NB4 (cell line): ENCODE data around the gene ADIRF.
A peak's percentile ranks its signal among the peaks of the same experiment; 100 is the strongest.

Source experiments
- DNase-seq: peaks from one replicate; pipeline ENCODE4 v3.0.0; 2010; ENCODE audit warnings: low read depth
- H3K4me3 ChIP-seq: one replicate; pipeline ENCODE4 v1.5.1; 2011; ENCODE audit warnings: mild to moderate bottlenecking, low read depth, low read length, moderate library complexity
- MAX ChIP-seq: IDR thresholded peaks from 2 replicates; pipeline ENCODE4 v1.6.1; 2011; ENCODE audit warnings: low read depth, low read length
- MYC ChIP-seq: IDR thresholded peaks from 2 replicates; pipeline ENCODE4 v1.6.1; 2011; ENCODE audit warnings: low read depth, low read length
- POLR2A ChIP-seq: IDR thresholded peaks from 2 replicates; pipeline ENCODE4 v1.6.1; 2011; ENCODE audit warnings: mild to moderate bottlenecking; ENCODE audit not compliant: insufficient read length; ENCODE audit errors: extremely low read depth
- TF ChIP-seq, protein P1 (sequence below): IDR thresholded peaks from one replicate; pipeline ENCODE4 v1.5.1; 2012; ENCODE audit warnings: low read depth, low read length

Gene ADIRF

DNA sequence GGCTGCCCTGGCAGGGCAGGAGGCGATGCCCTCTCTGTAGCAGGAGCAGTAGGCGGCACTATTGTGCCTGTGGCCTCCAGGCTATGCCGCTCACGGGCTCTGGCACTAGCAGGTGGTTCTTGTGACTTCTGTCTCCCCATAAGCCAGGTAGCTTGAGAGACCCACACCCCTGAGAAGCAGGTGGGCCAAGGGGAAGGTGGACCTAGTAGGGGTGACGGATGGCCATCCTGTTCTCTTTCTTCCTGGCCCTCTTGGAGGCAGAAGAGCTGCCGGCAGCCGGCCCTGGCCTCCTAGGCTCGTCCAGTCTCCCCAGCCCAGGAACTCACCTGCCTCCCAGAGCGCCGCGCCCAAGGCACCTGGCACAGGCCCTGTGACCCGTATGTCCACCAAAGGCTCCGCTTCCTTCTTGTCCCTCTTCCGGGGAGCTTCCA is 26.3 kb upstream of the ADIRF start:
- DNase-seq: no peak
- H3K4me3 ChIP-seq: no peak overlapping the region
- no peak for TF ChIP-seq MYC

DNA sequence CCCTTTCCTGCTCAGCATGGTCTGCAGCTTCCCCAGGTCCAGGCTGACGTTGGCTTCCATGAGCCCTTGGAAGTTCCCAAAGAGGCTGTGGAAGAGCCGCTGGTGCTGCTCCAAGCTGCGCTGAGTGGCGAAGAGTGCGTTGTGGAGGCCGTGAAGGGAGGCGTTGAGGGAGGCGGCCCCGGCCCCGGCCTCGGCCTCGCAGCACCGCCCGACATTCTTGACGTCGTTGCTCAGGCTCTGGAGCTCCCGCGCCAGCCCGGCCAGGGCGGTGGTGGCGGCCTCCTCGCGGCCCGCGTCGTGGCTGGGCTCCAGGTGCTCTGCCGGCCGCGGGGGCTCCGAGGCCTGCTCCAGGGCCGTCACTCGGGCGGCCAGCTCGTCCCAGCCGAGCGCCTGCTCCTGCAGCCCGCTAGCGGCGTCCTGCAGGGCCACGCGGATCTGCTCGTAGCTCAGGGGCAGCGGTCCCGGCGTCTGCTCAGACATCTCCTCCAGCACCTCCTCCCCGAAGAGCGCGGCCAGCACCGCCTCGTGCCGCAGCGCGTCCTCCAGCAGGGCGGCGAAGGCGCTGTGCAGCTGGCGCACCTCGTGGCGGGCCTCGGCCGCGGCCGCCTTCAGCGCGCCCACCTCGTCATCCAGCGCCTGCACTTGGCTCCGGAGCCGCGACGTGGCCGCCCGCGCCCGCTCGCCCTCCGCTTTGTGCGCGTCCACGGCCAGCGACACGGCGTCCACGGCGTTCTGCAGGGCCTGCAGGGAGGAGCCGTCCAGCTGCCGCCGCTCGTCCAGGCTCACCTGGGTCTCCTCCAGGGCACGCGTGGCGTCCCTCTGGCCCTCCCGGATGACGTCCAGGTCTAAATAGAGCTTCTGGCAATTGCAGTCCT is 25.6 kb upstream of the ADIRF start:
- H3K4me3 ChIP-seq: no peak overlapping the region
- no peak for DNase-seq
- TF ChIP-seq, protein P1, sequence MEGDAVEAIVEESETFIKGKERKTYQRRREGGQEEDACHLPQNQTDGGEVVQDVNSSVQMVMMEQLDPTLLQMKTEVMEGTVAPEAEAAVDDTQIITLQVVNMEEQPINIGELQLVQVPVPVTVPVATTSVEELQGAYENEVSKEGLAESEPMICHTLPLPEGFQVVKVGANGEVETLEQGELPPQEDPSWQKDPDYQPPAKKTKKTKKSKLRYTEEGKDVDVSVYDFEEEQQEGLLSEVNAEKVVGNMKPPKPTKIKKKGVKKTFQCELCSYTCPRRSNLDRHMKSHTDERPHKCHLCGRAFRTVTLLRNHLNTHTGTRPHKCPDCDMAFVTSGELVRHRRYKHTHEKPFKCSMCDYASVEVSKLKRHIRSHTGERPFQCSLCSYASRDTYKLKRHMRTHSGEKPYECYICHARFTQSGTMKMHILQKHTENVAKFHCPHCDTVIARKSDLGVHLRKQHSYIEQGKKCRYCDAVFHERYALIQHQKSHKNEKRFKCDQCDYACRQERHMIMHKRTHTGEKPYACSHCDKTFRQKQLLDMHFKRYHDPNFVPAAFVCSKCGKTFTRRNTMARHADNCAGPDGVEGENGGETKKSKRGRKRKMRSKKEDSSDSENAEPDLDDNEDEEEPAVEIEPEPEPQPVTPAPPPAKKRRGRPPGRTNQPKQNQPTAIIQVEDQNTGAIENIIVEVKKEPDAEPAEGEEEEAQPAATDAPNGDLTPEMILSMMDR: no peak
- TF ChIP-seq POLR2A (no peak), MYC (no peak), MAX (no peak)

GRCh38 chr10:86943316-86944030 is 24.8 kb upstream of the ADIRF start:
- DNase-seq: no peak
- TF ChIP-seq POLR2A: no peak
- TF ChIP-seq MAX: no peak
- no peak for TF ChIP-seq MYC
- TF ChIP-seq, protein P1: no peak
- H3K4me3 ChIP-seq: no peak overlapping the region

GRCh38 chr10:86944031-86944419 is 24.3 kb upstream of the ADIRF start:
- H3K4me3 ChIP-seq: no peak overlapping the region
- DNase-seq: no peak
- TF ChIP-seq POLR2A: no peak

DNA sequence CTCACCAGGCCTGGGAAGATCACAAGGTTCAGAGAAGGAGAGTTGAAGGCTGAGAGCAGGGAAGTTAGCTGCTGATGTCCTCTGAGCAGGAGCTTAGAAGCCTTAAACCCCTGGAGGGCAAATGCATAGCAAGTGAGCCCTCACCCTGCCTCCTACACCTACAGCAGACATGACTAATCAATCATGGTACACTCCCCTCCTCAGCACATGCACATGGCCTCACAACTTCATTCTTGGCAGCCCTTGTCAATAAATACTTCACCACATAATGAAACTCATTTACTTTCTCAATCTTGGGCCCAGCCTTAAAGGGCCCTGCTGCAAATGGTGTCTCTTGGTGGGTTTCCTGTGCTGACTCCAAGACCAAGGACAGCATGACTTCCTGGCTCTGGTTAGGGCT is 23.8 kb upstream of the ADIRF start:
- peak; percentile 65 for DNase-seq
- peak; percentile 57; the same call in 1 of the 2 replicates for TF ChIP-seq MAX
- TF ChIP-seq, protein P1: no peak
- no peak overlapping the region for H3K4me3 ChIP-seq

DNA sequence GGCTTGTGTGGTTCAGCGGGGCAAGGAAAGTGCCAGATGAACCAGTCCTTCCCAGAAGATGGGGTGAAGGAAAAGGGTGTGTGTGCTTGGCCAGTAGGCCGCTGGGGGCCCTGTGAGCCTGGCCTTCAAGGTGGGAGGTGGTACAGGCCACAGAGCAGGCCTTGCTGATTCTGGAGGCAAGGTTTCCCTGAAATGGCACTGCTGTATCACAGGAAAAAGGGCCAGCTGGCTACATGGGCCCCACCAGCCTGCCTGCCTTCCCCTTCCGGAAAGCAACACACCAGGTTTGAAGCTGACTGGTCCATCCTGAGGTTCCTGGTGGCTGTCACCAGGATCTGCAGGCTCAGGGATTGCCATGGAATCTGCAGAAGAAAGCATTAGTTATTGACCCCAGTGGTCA is 23.4 kb upstream of the ADIRF start:
- DNase-seq: no peak
- TF ChIP-seq MYC (no peak), MAX (no peak), POLR2A (no peak)
- TF ChIP-seq, protein P1: no peak
- H3K4me3 ChIP-seq: no peak overlapping the region
